ENCODE results near the gene ZAP70. TPM values are rescaled to one million over a fixed set of nuclear protein-coding genes. Genes with fewer than 3 reads are reported as not detected.

The ZAP70 gene
- total and polyA plus RNA-seq, 2 donors from 2014 or later: 0.37 to 15.0 TPM

- no peak for TF ChIP-seq CTCF (IDR thresholded peaks at IDR 0.05; ENCODE audit: borderline replicate concordance, extremely low read depth, insufficient read depth)
- Histone ChIP-seq H3K9ac (ENCODE audit: low read length in 3 of 3) (no peak overlapping the region), H3K27me3 (ENCODE audit: control insufficient read depth, insufficient read depth, low read length) (no peaks in the 10 kb centered on the region), H3K27ac (ENCODE audit: low read depth in 2 of 2, low read length in 2 of 2) (no peak overlapping the region), H3K36me3 (ENCODE audit: control insufficient read depth in 2 of 3, insufficient read depth in 3 of 3, low read length in 3 of 3) (no peaks in the 10 kb centered on the region), H3K9me3 (ENCODE audit: control insufficient read depth in 2 of 3, insufficient read depth in 1 of 3, low read length in 3 of 3) (no peaks in the 10 kb centered on the region), H3K4me3 (ENCODE audit: low read length in 3 of 3) (no peak overlapping the region), H3K4me1 (ENCODE audit: control insufficient read depth in 2 of 3, insufficient read depth in 2 of 3, low read depth in 1 of 3, low read length in 3 of 3) (no peaks in the 10 kb centered on the region)
- DNase-seq (peak in 1 of 5 donors; percentile 77), FAIRE-seq (no peak)
- intact Hi-C loops (cut with DNase I): no loop called here
These were observed 4.9 kb downstream of the ZAP70 start for GRCh38 chr2:97718051-97718882.

GRCh38 chr2:97718942-97719341, 5.6 kb downstream of the ZAP70 start:
- peak in 1 of 5 donors; percentile 21 for DNase-seq
- H3K4me1 ChIP-seq (ENCODE audit: control insufficient read depth in 2 of 3, insufficient read depth in 2 of 3, low read depth in 1 of 3, low read length in 3 of 3): no peaks in the 10 kb centered on the region
- H3K36me3 ChIP-seq (ENCODE audit: control insufficient read depth in 2 of 3, insufficient read depth in 3 of 3, low read length in 3 of 3): no peaks in the 10 kb centered on the region
- TF ChIP-seq CTCF (IDR thresholded peaks at IDR 0.05; ENCODE audit: borderline replicate concordance, extremely low read depth, insufficient read depth): no peak
- intact Hi-C loops (cut with DNase I): no loop called here
- H3K9ac ChIP-seq (ENCODE audit: low read length in 3 of 3): no peak overlapping the region
- no peak for FAIRE-seq
- H3K27me3 ChIP-seq (ENCODE audit: control insufficient read depth, insufficient read depth, low read length): no peaks in the 10 kb centered on the region
- no peak overlapping the region for H3K27ac ChIP-seq (ENCODE audit: low read depth in 2 of 2, low read length in 2 of 2)
- no peak overlapping the region for H3K4me3 ChIP-seq (ENCODE audit: low read length in 3 of 3)
- H3K9me3 ChIP-seq (ENCODE audit: control insufficient read depth in 2 of 3, insufficient read depth in 1 of 3, low read length in 3 of 3): no peaks in the 10 kb centered on the region

- Histone ChIP-seq H3K9me3 (ENCODE audit: control insufficient read depth in 2 of 3, insufficient read depth in 1 of 3, low read length in 3 of 3) (no peaks in the 10 kb centered on the region), H3K27ac (ENCODE audit: low read depth in 2 of 2, low read length in 2 of 2) (no peak overlapping the region), H3K4me3 (ENCODE audit: low read length in 3 of 3) (no peak overlapping the region), H3K9ac (ENCODE audit: low read length in 3 of 3) (no peak overlapping the region), H3K4me1 (ENCODE audit: control insufficient read depth in 2 of 3, insufficient read depth in 2 of 3, low read depth in 1 of 3, low read length in 3 of 3) (no peaks in the 10 kb centered on the region), H3K27me3 (ENCODE audit: control insufficient read depth, insufficient read depth, low read length) (no peaks in the 10 kb centered on the region), H3K36me3 (ENCODE audit: control insufficient read depth in 2 of 3, insufficient read depth in 3 of 3, low read length in 3 of 3) (no peaks in the 10 kb centered on the region)
- intact Hi-C loops (cut with DNase I): no loop called here
- no peak for TF ChIP-seq CTCF (IDR thresholded peaks at IDR 0.05; ENCODE audit: borderline replicate concordance, extremely low read depth, insufficient read depth)
- DNase-seq (peak in 1 of 5 donors; percentile 20), FAIRE-seq (no peak)
These were observed 6.2 kb downstream of the ZAP70 start for GRCh38 chr2:97719362-97720155.
